Measurements from ENCODE around the gene TCF3. TPM values are rescaled to one million over a fixed set of nuclear protein-coding genes. Genes with fewer than 3 reads are reported as not detected.

Gene TCF3
- polyA plus RNA-seq, 1 donor: 74.3 TPM

- H3K27me3 ChIP-seq (ENCODE audit: control insufficient read depth, insufficient read depth, low read length): no peaks in the 10 kb centered on the region
- peak overlapping the region; percentile 29 for H3K27ac ChIP-seq (ENCODE audit: low read length)
- H3K4me1 ChIP-seq (ENCODE audit: control insufficient read depth, insufficient read depth, low read length): peaks cover 12% of the 10 kb centered on the region
- WGBS (ENCODE audit: insufficient coverage, low lambda C conversion rate): no CpG with 5 or more reads among the region's 36 CpGs
- H3K4me3 ChIP-seq (ENCODE audit: low read length): peak overlapping the region; percentile 79
- H3K36me3 ChIP-seq (ENCODE audit: control insufficient read depth, insufficient read depth, low read length): peaks cover 37% of the 10 kb centered on the region
- no peak for DNase-seq
- H3K9me3 ChIP-seq (ENCODE audit: control insufficient read depth, low read depth, low read length): no peaks in the 10 kb centered on the region
These were observed 1.5 kb downstream of the TCF3 start for GRCh38 chr19:1650650-1651567.

GRCh38 chr19:1649706-1650649 lies 2.4 kb downstream of the TCF3 start:
- Histone ChIP-seq H3K27ac (ENCODE audit: low read length) (no peak overlapping the region), H3K36me3 (ENCODE audit: control insufficient read depth, insufficient read depth, low read length) (peaks cover 46% of the 10 kb centered on the region), H3K9me3 (ENCODE audit: control insufficient read depth, low read depth, low read length) (no peaks in the 10 kb centered on the region), H3K4me3 (ENCODE audit: low read length) (no peak overlapping the region), H3K4me1 (ENCODE audit: control insufficient read depth, insufficient read depth, low read length) (peaks cover 12% of the 10 kb centered on the region), H3K27me3 (ENCODE audit: control insufficient read depth, insufficient read depth, low read length) (no peaks in the 10 kb centered on the region)
- no peak for DNase-seq
- WGBS (ENCODE audit: insufficient coverage, low lambda C conversion rate): no CpG with 5 or more reads among the region's 20 CpGs

GRCh38 chr19:1648920-1649541 lies 3.4 kb downstream of the TCF3 start:
- H3K27me3 ChIP-seq (ENCODE audit: control insufficient read depth, insufficient read depth, low read length): no peaks in the 10 kb centered on the region
- no peak overlapping the region for H3K27ac ChIP-seq (ENCODE audit: low read length)
- peaks cover 53% of the 10 kb centered on the region for H3K36me3 ChIP-seq (ENCODE audit: control insufficient read depth, insufficient read depth, low read length)
- DNase-seq: no peak
- H3K9me3 ChIP-seq (ENCODE audit: control insufficient read depth, low read depth, low read length): no peaks in the 10 kb centered on the region
- no peak overlapping the region for H3K4me3 ChIP-seq (ENCODE audit: low read length)
- no CpG with 5 or more reads among the region's 23 CpGs for WGBS (ENCODE audit: insufficient coverage, low lambda C conversion rate)
- H3K4me1 ChIP-seq (ENCODE audit: control insufficient read depth, insufficient read depth, low read length): peaks cover 12% of the 10 kb centered on the region

GRCh38 chr19:1648459-1648849 lies 4.0 kb downstream of the TCF3 start:
- no peaks in the 10 kb centered on the region for H3K27me3 ChIP-seq (ENCODE audit: control insufficient read depth, insufficient read depth, low read length)
- no peaks in the 10 kb centered on the region for H3K9me3 ChIP-seq (ENCODE audit: control insufficient read depth, low read depth, low read length)
- H3K4me3 ChIP-seq (ENCODE audit: low read length): no peak overlapping the region
- DNase-seq: no peak
- H3K27ac ChIP-seq (ENCODE audit: low read length): no peak overlapping the region
- peaks cover 57% of the 10 kb centered on the region for H3K36me3 ChIP-seq (ENCODE audit: control insufficient read depth, insufficient read depth, low read length)
- no CpG with 5 or more reads among the region's 10 CpGs for WGBS (ENCODE audit: insufficient coverage, low lambda C conversion rate)
- peaks cover 9% of the 10 kb centered on the region for H3K4me1 ChIP-seq (ENCODE audit: control insufficient read depth, insufficient read depth, low read length)

GRCh38 chr19:1647501-1648458 lies 4.6 kb downstream of the TCF3 start:
- Histone ChIP-seq H3K36me3 (ENCODE audit: control insufficient read depth, insufficient read depth, low read length) (peaks cover 62% of the 10 kb centered on the region), H3K27ac (ENCODE audit: low read length) (no peak overlapping the region)
- DNase-seq: no peak

GRCh38 chr19:1646659-1647453 lies 5.6 kb downstream of the TCF3 start:
- Histone ChIP-seq H3K4me3 (ENCODE audit: low read length) (no peak overlapping the region), H3K27me3 (ENCODE audit: control insufficient read depth, insufficient read depth, low read length) (no peaks in the 10 kb centered on the region), H3K27ac (ENCODE audit: low read length) (no peak overlapping the region), H3K4me1 (ENCODE audit: control insufficient read depth, insufficient read depth, low read length) (peaks cover 9% of the 10 kb centered on the region), H3K36me3 (ENCODE audit: control insufficient read depth, insufficient read depth, low read length) (peaks cover 70% of the 10 kb centered on the region), H3K9me3 (ENCODE audit: control insufficient read depth, low read depth, low read length) (no peaks in the 10 kb centered on the region)
- no peak for DNase-seq
- WGBS (ENCODE audit: insufficient coverage, low lambda C conversion rate): no CpG with 5 or more reads among the region's 29 CpGs

More at GRCh38 chr19:1647501-1648458, 4.6 kb downstream of the TCF3 start:
- Histone ChIP-seq H3K27me3 (ENCODE audit: control insufficient read depth, insufficient read depth, low read length) (no peaks in the 10 kb centered on the region), H3K4me3 (ENCODE audit: low read length) (no peak overlapping the region), H3K9me3 (ENCODE audit: control insufficient read depth, low read depth, low read length) (no peaks in the 10 kb centered on the region), H3K4me1 (ENCODE audit: control insufficient read depth, insufficient read depth, low read length) (peaks cover 9% of the 10 kb centered on the region)
- WGBS (ENCODE audit: insufficient coverage, low lambda C conversion rate): no CpG with 5 or more reads among the region's 41 CpGs

- H3K9me3 ChIP-seq (ENCODE audit: control insufficient read depth, low read depth, low read length): no peaks in the 10 kb centered on the region
- peaks cover 9% of the 10 kb centered on the region for H3K4me1 ChIP-seq (ENCODE audit: control insufficient read depth, insufficient read depth, low read length)
- no peak for DNase-seq
- H3K27ac ChIP-seq (ENCODE audit: low read length): no peak overlapping the region
- peaks cover 75% of the 10 kb centered on the region for H3K36me3 ChIP-seq (ENCODE audit: control insufficient read depth, insufficient read depth, low read length)
- WGBS (ENCODE audit: insufficient coverage, low lambda C conversion rate): no CpG with 5 or more reads among the region's 24 CpGs
- H3K4me3 ChIP-seq (ENCODE audit: low read length): no peak overlapping the region
- no peaks in the 10 kb centered on the region for H3K27me3 ChIP-seq (ENCODE audit: control insufficient read depth, insufficient read depth, low read length)
These were observed 6.3 kb downstream of the TCF3 start for GRCh38 chr19:1646149-1646548.

- DNase-seq: no peak
- H3K27ac ChIP-seq (ENCODE audit: low read length): no peak overlapping the region
- H3K36me3 ChIP-seq (ENCODE audit: control insufficient read depth, insufficient read depth, low read length): peaks cover 76% of the 10 kb centered on the region
- peaks cover 3% of the 10 kb centered on the region for H3K4me1 ChIP-seq (ENCODE audit: control insufficient read depth, insufficient read depth, low read length)
- H3K27me3 ChIP-seq (ENCODE audit: control insufficient read depth, insufficient read depth, low read length): no peaks in the 10 kb centered on the region
- WGBS (ENCODE audit: insufficient coverage, low lambda C conversion rate): no CpG with 5 or more reads among the region's 23 CpGs
- H3K9me3 ChIP-seq (ENCODE audit: control insufficient read depth, low read depth, low read length): no peaks in the 10 kb centered on the region
- H3K4me3 ChIP-seq (ENCODE audit: low read length): no peak overlapping the region
These were observed 7.1 kb downstream of the TCF3 start for GRCh38 chr19:1645299-1645698.

GRCh38 chr19:1644070-1644469 lies 8.3 kb downstream of the TCF3 start:
- H3K27me3 ChIP-seq (ENCODE audit: control insufficient read depth, insufficient read depth, low read length): no peaks in the 10 kb centered on the region
- no peak overlapping the region for H3K27ac ChIP-seq (ENCODE audit: low read length)
- H3K9me3 ChIP-seq (ENCODE audit: control insufficient read depth, low read depth, low read length): no peaks in the 10 kb centered on the region
- no peaks in the 10 kb centered on the region for H3K4me1 ChIP-seq (ENCODE audit: control insufficient read depth, insufficient read depth, low read length)
- no peak for DNase-seq
- no peak overlapping the region for H3K4me3 ChIP-seq (ENCODE audit: low read length)
- peaks cover 77% of the 10 kb centered on the region for H3K36me3 ChIP-seq (ENCODE audit: control insufficient read depth, insufficient read depth, low read length)
- WGBS (ENCODE audit: insufficient coverage, low lambda C conversion rate): no CpG with 5 or more reads among the region's 16 CpGs

Measured in large intestine (tissue), 3 donors.